ENCODE results near the gene CDK1.
"Not testable (repeated sequence)": the region's sequence is repeated elsewhere in the genome, so short reads cannot be mapped to it uniquely, and the experiment has no call there.

CDK1 gene

GRCh38 chr10:60828489-60828852 is 50.2 kb downstream of the CDK1 start:
- H3K4me3 ChIP-seq (ENCODE audit: extremely low read depth, insufficient read depth, low read length, poor library complexity, severe bottlenecking): no peak overlapping the region
- peaks cover 25% of the 10 kb centered on the region for H3K4me1 ChIP-seq (ENCODE audit: control insufficient read depth, insufficient read depth, low read length, poor library complexity, severe bottlenecking)
- H3K9me3 ChIP-seq (ENCODE audit: control insufficient read depth, low read length): peaks cover 4% of the 10 kb centered on the region
- H3K36me3 ChIP-seq (ENCODE audit: control insufficient read depth, insufficient read depth, low read length): no peaks in the 10 kb centered on the region
- WGBS, 2 experiments (ENCODE audit: insufficient coverage in 2 of 2): no CpG with 5 or more reads among the region's 1 CpG
- H3K27ac ChIP-seq (ENCODE audit: low read depth, low read length, severe bottlenecking): peak overlapping the region; percentile 95

GRCh38 chr10:60832136-60832535 is 53.9 kb downstream of the CDK1 start:
- H3K9me3 ChIP-seq (ENCODE audit: control insufficient read depth, low read length); H3K27ac ChIP-seq (ENCODE audit: low read depth, low read length, severe bottlenecking); H3K36me3 ChIP-seq (ENCODE audit: control insufficient read depth, insufficient read depth, low read length); H3K4me3 ChIP-seq (ENCODE audit: extremely low read depth, insufficient read depth, low read length, poor library complexity, severe bottlenecking): not testable (repeated sequence)
- WGBS, 2 experiments (ENCODE audit: insufficient coverage in 2 of 2): 92 to 94% methylated on average over 2 to 4 of the region's 4 CpGs
- H3K4me1 ChIP-seq (ENCODE audit: control insufficient read depth, insufficient read depth, low read length, poor library complexity, severe bottlenecking): peaks cover 20% of the 10 kb centered on the region

GRCh38 chr10:60834401-60834800 is 56.1 kb downstream of the CDK1 start:
- Histone ChIP-seq H3K4me1 (ENCODE audit: control insufficient read depth, insufficient read depth, low read length, poor library complexity, severe bottlenecking) (peaks cover 3% of the 10 kb centered on the region), H3K4me3 (ENCODE audit: extremely low read depth, insufficient read depth, low read length, poor library complexity, severe bottlenecking) (no peak overlapping the region), H3K9me3 (ENCODE audit: control insufficient read depth, low read length) (peaks cover 4% of the 10 kb centered on the region), H3K27ac (ENCODE audit: low read depth, low read length, severe bottlenecking) (no peak overlapping the region), H3K36me3 (ENCODE audit: control insufficient read depth, insufficient read depth, low read length) (no peaks in the 10 kb centered on the region)

GRCh38 chr10:60835049-60835448 is 56.8 kb downstream of the CDK1 start:
- H3K4me3 ChIP-seq (ENCODE audit: extremely low read depth, insufficient read depth, low read length, poor library complexity, severe bottlenecking): no peak overlapping the region
- WGBS, 2 experiments (ENCODE audit: insufficient coverage in 2 of 2): 86 to 100% methylated on average over 1 of the region's 2 CpGs
- H3K9me3 ChIP-seq (ENCODE audit: control insufficient read depth, low read length): peaks cover 4% of the 10 kb centered on the region
- no peaks in the 10 kb centered on the region for H3K4me1 ChIP-seq (ENCODE audit: control insufficient read depth, insufficient read depth, low read length, poor library complexity, severe bottlenecking)
- H3K27ac ChIP-seq (ENCODE audit: low read depth, low read length, severe bottlenecking): no peak overlapping the region
- H3K36me3 ChIP-seq (ENCODE audit: control insufficient read depth, insufficient read depth, low read length): no peaks in the 10 kb centered on the region

GRCh38 chr10:60841227-60841626 is 62.9 kb downstream of the CDK1 start:
- H3K4me1 ChIP-seq (ENCODE audit: control insufficient read depth, insufficient read depth, low read length, poor library complexity, severe bottlenecking); H3K36me3 ChIP-seq (ENCODE audit: control insufficient read depth, insufficient read depth, low read length); H3K9me3 ChIP-seq (ENCODE audit: control insufficient read depth, low read length); H3K27ac ChIP-seq (ENCODE audit: low read depth, low read length, severe bottlenecking); H3K4me3 ChIP-seq (ENCODE audit: extremely low read depth, insufficient read depth, low read length, poor library complexity, severe bottlenecking): not testable (repeated sequence)
- WGBS, 2 experiments (ENCODE audit: insufficient coverage in 2 of 2): 100% methylated on average over 3 of the region's 10 CpGs; no CpG with 5 or more reads in 1 of the 2 experiments

- no peaks in the 10 kb centered on the region for H3K36me3 ChIP-seq (ENCODE audit: control insufficient read depth, insufficient read depth, low read length)
- H3K27ac ChIP-seq (ENCODE audit: low read depth, low read length, severe bottlenecking): no peak overlapping the region
- H3K9me3 ChIP-seq (ENCODE audit: control insufficient read depth, low read length): peaks cover 3% of the 10 kb centered on the region
- H3K4me3 ChIP-seq (ENCODE audit: extremely low read depth, insufficient read depth, low read length, poor library complexity, severe bottlenecking): no peak overlapping the region
- WGBS, 2 experiments (ENCODE audit: insufficient coverage in 2 of 2): 80% methylated on average over 1 of the region's 1 CpG; no CpG with 5 or more reads in 1 of the 2 experiments
- H3K4me1 ChIP-seq (ENCODE audit: control insufficient read depth, insufficient read depth, low read length, poor library complexity, severe bottlenecking): peaks cover 6% of the 10 kb centered on the region
Measured at GRCh38 chr10:60842694-60843093, 64.4 kb downstream of the CDK1 start.

All from mesodermal cell (in vitro differentiated cells).